HG03108 (cell line): Measurements from ENCODE around the gene RABGAP1L.
"Not testable (repeated sequence)": the region's sequence is repeated elsewhere in the genome, so short reads cannot be mapped to it uniquely, and the experiment has no call there.

Source experiments
- ATAC-seq: cut with Tn5 transposase; IDR thresholded peaks from one replicate; pipeline ENCODE4 v1.9.1; 2021; ENCODE audit warnings: moderate library complexity; ENCODE audit not compliant: unreplicated experiment

The RABGAP1L gene

GRCh38 chr1:174652569-174653280 is 493.4 kb downstream of the RABGAP1L start:
- ATAC-seq = no peak

DNA sequence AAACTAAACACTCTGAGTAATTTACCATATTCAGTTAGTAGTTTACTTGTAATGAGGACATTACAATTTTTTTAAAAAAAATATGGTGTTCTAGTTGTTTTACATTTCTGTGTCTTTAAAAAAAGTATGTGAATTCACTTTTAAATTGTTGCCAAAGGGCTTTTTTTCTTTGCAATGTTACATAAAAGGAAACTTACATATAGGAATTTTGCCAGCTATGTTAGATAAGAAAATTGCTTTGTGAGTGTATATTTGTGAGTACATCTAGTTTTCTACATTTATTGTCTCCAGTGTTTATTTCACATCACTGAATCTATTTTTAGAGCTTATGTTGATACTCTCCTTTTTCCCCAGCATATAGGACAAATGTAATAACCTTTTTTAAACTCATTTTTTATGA is 495.2 kb downstream of the RABGAP1L start:
- no peak for ATAC-seq

GRCh38 chr1:174656409-174657059 is 497.2 kb downstream of the RABGAP1L start:
- ATAC-seq = no peak

DNA sequence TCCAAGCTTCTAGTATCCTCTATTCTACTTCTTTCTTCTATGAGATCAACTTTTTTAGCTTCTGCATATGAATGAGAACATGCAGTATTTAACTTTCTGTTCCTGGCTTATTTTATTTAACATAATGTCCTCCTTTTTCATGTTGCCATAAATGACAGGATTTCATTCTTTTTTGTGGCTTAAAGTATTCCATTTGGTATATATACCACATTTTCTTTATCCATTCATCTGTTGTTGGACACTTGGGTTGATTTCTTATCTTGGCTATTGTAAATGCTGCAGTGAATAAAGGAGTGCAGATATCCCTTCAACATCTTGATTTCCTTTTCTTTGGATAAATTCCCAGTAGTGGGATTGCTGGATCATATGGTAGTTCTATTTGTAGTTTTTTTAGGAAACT is 498.1 kb downstream of the RABGAP1L start:
- no peak for ATAC-seq

- no peak for ATAC-seq
Measured at GRCh38 chr1:174657893-174658292, 498.6 kb downstream of the RABGAP1L start.

- no peak for ATAC-seq
Measured at GRCh38 chr1:174659823-174660222, 500.5 kb downstream of the RABGAP1L start.

GRCh38 chr1:174660476-174660875 is 501.2 kb downstream of the RABGAP1L start:
- ATAC-seq = no peak

DNA sequence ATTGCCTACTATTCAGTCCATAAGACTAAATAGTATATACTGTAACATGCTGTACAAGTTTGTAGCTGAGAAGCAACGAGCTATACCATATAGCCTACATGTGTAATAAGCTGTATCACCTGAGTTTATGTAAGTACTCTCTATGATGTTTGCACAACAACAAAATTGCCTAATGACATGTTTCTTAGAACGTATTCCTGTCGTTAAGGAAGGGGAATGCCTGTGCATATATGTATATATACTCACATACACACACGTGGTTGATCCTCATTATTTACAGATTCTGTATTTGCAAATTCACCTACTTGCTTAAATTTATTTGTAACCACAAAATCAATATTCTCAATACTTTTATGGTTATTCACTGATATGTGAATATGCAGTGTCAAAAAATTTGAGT is 504.0 kb downstream of the RABGAP1L start:
- ATAC-seq = no peak

GRCh38 chr1:174666248-174666647 is 506.9 kb downstream of the RABGAP1L start:
- ATAC-seq = no peak

DNA sequence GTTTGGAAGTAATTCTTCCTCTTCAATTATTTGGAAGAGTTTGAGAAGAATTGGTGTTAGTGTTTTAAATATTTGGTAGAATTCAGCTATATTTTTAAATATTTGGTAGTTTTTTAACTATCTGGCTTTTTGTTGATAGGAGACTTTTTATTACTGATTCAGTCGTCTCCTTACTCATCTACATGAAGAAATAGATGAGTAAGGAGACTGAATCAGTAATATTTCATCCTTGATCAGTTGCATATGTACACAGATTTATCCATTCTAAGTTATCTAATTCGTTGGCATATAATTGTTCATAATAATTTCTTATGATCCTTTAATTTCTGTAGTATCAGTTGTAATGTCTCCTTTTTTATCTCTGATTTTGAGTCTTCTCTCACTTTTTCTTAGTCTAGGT is 512.5 kb downstream of the RABGAP1L start:
- ATAC-seq = no peak

GRCh38 chr1:174676856-174677255 is 517.5 kb downstream of the RABGAP1L start:
- ATAC-seq = no peak

GRCh38 chr1:174678657-174679056 is 519.3 kb downstream of the RABGAP1L start:
- ATAC-seq = no peak

- ATAC-seq = no peak
Measured at GRCh38 chr1:174680101-174680500, 520.8 kb downstream of the RABGAP1L start.

- ATAC-seq = no peak
Measured at GRCh38 chr1:174682419-174683008, 523.2 kb downstream of the RABGAP1L start.

DNA sequence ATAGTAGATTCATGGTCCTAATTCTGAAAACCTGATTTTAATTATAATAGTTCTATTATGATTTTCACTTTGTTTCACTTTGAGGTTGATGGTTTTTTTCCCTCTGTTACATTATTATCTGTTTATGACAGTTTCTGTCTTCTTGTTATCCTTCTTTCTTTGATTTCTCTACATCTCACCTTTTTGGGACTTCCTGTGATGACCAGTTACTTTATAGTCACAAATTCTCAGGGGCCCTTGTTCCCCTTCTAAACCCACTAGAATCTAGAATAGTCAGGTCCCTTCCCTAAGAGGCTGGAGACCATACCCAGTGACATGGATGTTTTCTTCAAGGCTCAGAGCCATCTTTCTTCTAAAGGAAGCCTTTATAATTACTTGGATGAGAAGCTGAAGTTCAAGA is 526.9 kb downstream of the RABGAP1L start:
- ATAC-seq = no peak

GRCh38 chr1:174689524-174689923 is 530.2 kb downstream of the RABGAP1L start:
- no peak for ATAC-seq

GRCh38 chr1:174690266-174690665 is 530.9 kb downstream of the RABGAP1L start:
- ATAC-seq = no peak

- ATAC-seq = no peak
Measured at GRCh38 chr1:174692313-174692712, 533.0 kb downstream of the RABGAP1L start.

DNA sequence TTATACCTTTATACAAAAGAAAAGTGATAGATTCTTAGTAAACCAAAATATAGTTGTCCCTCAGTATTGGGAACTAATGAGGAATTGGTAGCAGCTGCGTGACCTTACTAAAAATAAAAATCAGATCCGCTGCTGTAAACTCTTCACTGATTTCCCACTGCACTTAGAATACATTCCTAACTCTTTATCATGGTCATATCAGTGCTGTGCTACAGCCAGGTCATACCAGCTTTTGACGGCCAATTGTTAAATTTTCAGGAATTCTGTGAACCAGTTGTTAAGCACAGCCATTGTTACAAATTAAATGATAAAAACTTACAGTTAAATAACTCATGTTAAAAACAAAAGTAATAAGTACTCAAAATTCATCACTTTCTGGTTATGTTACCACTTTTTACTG is 533.8 kb downstream of the RABGAP1L start:
- ATAC-seq = no peak

- ATAC-seq = not testable (repeated sequence)
Measured at GRCh38 chr1:174693539-174693938, 534.2 kb downstream of the RABGAP1L start.

GRCh38 chr1:174696026-174696821 is 536.9 kb downstream of the RABGAP1L start:
- no peak for ATAC-seq
